H1 (cell line): ENCODE data around the gene SSTR3. TPM values are rescaled to one million over a fixed set of nuclear protein-coding genes. Genes with fewer than 3 reads are reported as not detected.

ENCODE experiments used
- CTCF ChIA-PET: fragments of 300-600 bp; sonication (Branson Sonifier 250); formaldehyde crosslinking; loops from one replicate; lab custom pipeline; 2021; ENCODE audit not compliant: partially characterized antibody; lab: Charles Lee
- POLR2A ChIA-PET: fragments of 300-600 bp; sonication (Branson Sonifier 250); formaldehyde crosslinking; loops from one replicate; lab custom pipeline; 2021; ENCODE audit warnings: inconsistent platforms; ENCODE audit not compliant: partially characterized antibody; lab: Charles Lee
- DNase-seq, 2 experiments: peaks; one replicate each; pipeline versions ENCODE4 v3.0.0 to v3.0.0-alpha.2; 2010 to 2022; ENCODE audit warnings: low spot score in 2 of 2, low read depth in 1 of 2, mixed read lengths in 1 of 2
- FAIRE-seq: peaks from 2 replicates; lab custom pipeline; 2011; peaks lifted over from hg19 to GRCh38; lab: Jason Lieb, UNC
- H2AFZ ChIP-seq: 2 replicates; pipeline ENCODE4 v1.8.1; 2012; ENCODE audit warnings: low read length, inconsistent platforms
- H2AK5ac ChIP-seq: 2 replicates; pipeline ENCODE4 v1.6.1; 2013; ENCODE audit warnings: low read depth, low read length
- H2BK120ac ChIP-seq: replicated peaks from 2 replicates; pipeline ENCODE3; 2013; ENCODE audit warnings: low read depth, low read length, inconsistent platforms
- H2BK12ac ChIP-seq: 2 replicates; pipeline ENCODE4 v1.6.1; 2013; ENCODE audit warnings: low read depth, low read length
- H2BK15ac ChIP-seq: 2 replicates; pipeline ENCODE4 v1.6.1; 2013; ENCODE audit warnings: low read length
- H2BK20ac ChIP-seq: 2 replicates; pipeline ENCODE4 v1.6.1; 2013; ENCODE audit warnings: low read length
- H2BK5ac ChIP-seq: 2 replicates; pipeline ENCODE4 v1.6.1; 2013; ENCODE audit warnings: low read depth, low read length
- H3K14ac ChIP-seq: 2 replicates; pipeline ENCODE4 v1.6.1; 2013; ENCODE audit warnings: inconsistent platforms; ENCODE audit not compliant: insufficient read length
- H3K18ac ChIP-seq: 2 replicates; pipeline ENCODE4 v1.6.1; 2013; ENCODE audit warnings: low read length; ENCODE audit errors: extremely low read depth
- H3K23ac ChIP-seq: 2 replicates; pipeline ENCODE4 v1.6.1; 2013; ENCODE audit warnings: inconsistent platforms; ENCODE audit not compliant: insufficient read length
- H3K23me2 ChIP-seq: 2 replicates; pipeline ENCODE4 v1.6.1; 2013; ENCODE audit warnings: low read depth, low read length
- H3K27ac ChIP-seq: 2 replicates; pipeline ENCODE4 v1.6.1; 2011; ENCODE audit warnings: low read depth, low read length, inconsistent platforms
- H3K27me3 ChIP-seq, 4 experiments: replicated peaks in 1 of 4; 1 replicate in 1 of 4; 2 replicates in 3 of 4; pipeline versions ENCODE4 v1.6.1 to v1.8.1; 2011 to 2013; ENCODE audit warnings: low read length in 3 of 4, mild to moderate bottlenecking in 3 of 4, inconsistent platforms in 2 of 4, mixed read lengths in 2 of 4, moderate library complexity in 1 of 4; ENCODE audit not compliant: control insufficient read depth in 3 of 4, insufficient read depth in 3 of 4; ENCODE audit errors: extremely low read depth in 1 of 4
- H3K36me3 ChIP-seq, 4 experiments: 2 replicates each; pipeline versions ENCODE4 v1.6.1 to v1.8.1; 2011 to 2013; ENCODE audit warnings: mild to moderate bottlenecking in 4 of 4, low read length in 3 of 4, moderate library complexity in 2 of 4, control low read depth in 1 of 4, inconsistent platforms in 1 of 4; ENCODE audit not compliant: insufficient read depth in 4 of 4, control insufficient read depth in 2 of 4
- H3K4ac ChIP-seq: replicated peaks from 2 replicates; pipeline ENCODE3; 2013; ENCODE audit warnings: low read length, low read depth, mixed read lengths, inconsistent platforms; ENCODE audit not compliant: insufficient read length
- H3K4me1 ChIP-seq, 4 experiments: replicated peaks in 1 of 4; 1 replicate in 1 of 4; 2 replicates in 3 of 4; pipeline versions ENCODE4 v1.6.1 to v1.8.1; 2011 to 2013; ENCODE audit warnings: low read length in 3 of 4, inconsistent platforms in 2 of 4, mixed read lengths in 1 of 4; ENCODE audit not compliant: insufficient read depth in 4 of 4, control insufficient read depth in 3 of 4
- H3K4me2 ChIP-seq, 2 experiments: 2 replicates each; pipeline versions ENCODE4 v1.6.1 to v1.8.1; 2011 to 2013; ENCODE audit warnings: low read depth in 2 of 2, low read length in 2 of 2, control low read depth in 1 of 2, inconsistent platforms in 1 of 2, mild to moderate bottlenecking in 1 of 2; ENCODE audit not compliant: insufficient read depth in 1 of 2
- H3K4me3 ChIP-seq, 4 experiments: fragments of 200-600, 300-600 bp in 1 of 4; sonication (generic), shearing (Covaris generic), sonication (Bioruptor Twin) in 1 of 4; 2 replicates each; pipeline versions ENCODE4 v1.5.1 to v1.8.1; 2011 to 2016; ENCODE audit warnings: low read length in 4 of 4, low read depth in 3 of 4, control low read depth in 2 of 4, inconsistent platforms in 2 of 4, mild to moderate bottlenecking in 2 of 4, mixed read lengths in 1 of 4, moderate library complexity in 1 of 4; ENCODE audit not compliant: insufficient read depth in 2 of 4; ENCODE audit errors: extremely low read depth in 1 of 4
- H3K56ac ChIP-seq: replicated peaks from 2 replicates; pipeline ENCODE3; 2013; ENCODE audit warnings: low read depth, mild to moderate bottlenecking, mixed read lengths, low read length, inconsistent platforms; ENCODE audit not compliant: insufficient read length
- H3K79me1 ChIP-seq: 2 replicates; pipeline ENCODE4 v1.6.1; 2013; ENCODE audit warnings: low read depth, low read length, control low read depth
- H3K79me2 ChIP-seq, 2 experiments: 2 replicates each; pipeline versions ENCODE4 v1.6.1 to v1.8.1; 2012 to 2013; ENCODE audit warnings: low read length in 2 of 2, mild to moderate bottlenecking in 2 of 2, inconsistent platforms in 1 of 2; ENCODE audit not compliant: insufficient read depth in 2 of 2, control insufficient read depth in 1 of 2
- H3K9ac ChIP-seq, 4 experiments: replicated peaks in 1 of 4; 1 replicate in 1 of 4; 2 replicates in 3 of 4; pipeline versions ENCODE4 v1.6.1 to v1.8.1; 2011 to 2013; ENCODE audit warnings: low read depth in 3 of 4, low read length in 3 of 4, control low read depth in 2 of 4, mild to moderate bottlenecking in 2 of 4, moderate library complexity in 2 of 4, inconsistent platforms in 1 of 4; ENCODE audit errors: extremely low read depth in 1 of 4
- H3K9me3 ChIP-seq, 2 experiments: 2 replicates each; pipeline versions ENCODE4 v1.6.1 to v1.8.1; 2012 to 2013; ENCODE audit warnings: mild to moderate bottlenecking in 2 of 2, moderate library complexity in 2 of 2, control low read depth in 1 of 2, inconsistent platforms in 1 of 2, low read depth in 1 of 2, low read length in 1 of 2, mixed read lengths in 1 of 2; ENCODE audit not compliant: insufficient read depth in 2 of 2
- H4K20me1 ChIP-seq, 2 experiments: replicated peaks in 1 of 2; 2 replicates each; pipeline versions ENCODE3 to v1.8.1; 2011 to 2013; ENCODE audit warnings: inconsistent platforms in 2 of 2, low read length in 2 of 2, mild to moderate bottlenecking in 1 of 2; ENCODE audit not compliant: insufficient read depth in 2 of 2, control insufficient read depth in 1 of 2
- H4K5ac ChIP-seq: 2 replicates; pipeline ENCODE4 v1.6.1; 2013; ENCODE audit warnings: low read length, low read depth, mixed read lengths, inconsistent platforms; ENCODE audit not compliant: insufficient read length
- H4K8ac ChIP-seq: 2 replicates; pipeline ENCODE4 v1.8.0; 2013; ENCODE audit warnings: mild to moderate bottlenecking, moderate library complexity, low read length, inconsistent platforms; ENCODE audit not compliant: insufficient read depth; ENCODE audit errors: extremely low read depth
- H4K91ac ChIP-seq: replicated peaks from 2 replicates; pipeline ENCODE3; 2013; ENCODE audit warnings: low read length, mixed read lengths, inconsistent platforms; ENCODE audit not compliant: insufficient read length
- SP2 ChIP-seq: IDR thresholded peaks from 2 replicates; pipeline ENCODE4 v1.6.1; 2012; ENCODE audit warnings: mild to moderate bottlenecking, low read length, inconsistent platforms
- WGBS, 2 experiments: shearing (Covaris generic) in 1 of 2; methylation state at CpG; one replicate each; pipeline versions ENCODE4 v1.1.6 to v1.1.7; 2013 to 2015; ENCODE audit warnings: low lambda C conversion rate in 2 of 2, mixed read lengths in 2 of 2, inconsistent platforms in 1 of 2, low coverage in 1 of 2, missing lambda C conversion rate in 1 of 2; ENCODE audit not compliant: insufficient replicate concordance in 2 of 2, insufficient coverage in 1 of 2, insufficient read length in 1 of 2; ENCODE audit errors: extremely low coverage in 1 of 2, missing lambda C conversion rate in 1 of 2; 5-methylcytosine and 5-hydroxymethylcytosine counted together
- polyA plus RNA-seq, 7 experiments: library from polyadenylated mRNA; depleted of rRNA in 3 of 7; stranded (reverse) in 5 of 7; unstranded in 2 of 7; fragments of >200 nt in 5 of 7; fragments of 200-250 nt in 2 of 7; gene quantifications; 1 replicate in 5 of 7; 2 replicates in 1 of 7; 4 replicates in 1 of 7; pipeline versions ENCODE4 v1.2.1 to v1.2.3, GENCODE V29; 2011 to 2013; ENCODE audit warnings: missing spikeins in 2 of 7, mixed read lengths in 2 of 7
- total RNA-seq: library from RNA; stranded (reverse); fragmentation: NEBNext Ultra II Directional; extraction: Animal tissue kit (Norgen Biotek cat#: 25700); gene quantifications from 2 replicates; pipeline ENCODE4 v1.2.1, GENCODE V29; 2021

SSTR3 gene
- total and polyA plus RNA-seq, 2 of the 8 experiments (the other 6 are each of a cell fraction or from before 2014, with no cell fraction given), result 0.22 to 0.77 TPM

- peak overlapping the region; percentile 31 for H4K8ac ChIP-seq
- H3K79me1 ChIP-seq, result no peaks in the 10 kb centered on the region
- H2BK12ac ChIP-seq, result no peak overlapping the region
- H3K56ac ChIP-seq, result no peak overlapping the region
- no peak overlapping the region for H2BK20ac ChIP-seq
- H3K36me3 ChIP-seq, result no peaks in the 10 kb centered on the region
- H2BK15ac ChIP-seq, result no peak overlapping the region
- H4K20me1 ChIP-seq, result no peaks in the 10 kb centered on the region
- FAIRE-seq, result no peak
- H4K91ac ChIP-seq, result no peak overlapping the region
- H3K9ac ChIP-seq, result no peak overlapping the region
- H2AFZ ChIP-seq, result no peak overlapping the region
- no peak overlapping the region for H2BK5ac ChIP-seq
- H3K4ac ChIP-seq, result no peak overlapping the region
- H3K14ac ChIP-seq, result no peak overlapping the region
- no peaks in the 10 kb centered on the region for H3K9me3 ChIP-seq
- no peaks in the 10 kb centered on the region for H3K27me3 ChIP-seq
- TF ChIP-seq SP2, result no peak
- peaks cover 2% of the 10 kb centered on the region; the same call in 1 of the 2 replicates for H3K23me2 ChIP-seq
- no peak overlapping the region for H3K27ac ChIP-seq
- no peak overlapping the region for H2BK120ac ChIP-seq
- ChIA-PET POLR2A (no interaction called here), CTCF (interaction anchor here (1.0 to 1.5 kb wide), 3 partner anchors 13 to 31 kb away, joined by 3 to 4 read pairs (median 4); no protein-coding TSS in a partner anchor)
- H3K23ac ChIP-seq, result no peak overlapping the region
- no peak overlapping the region for H4K5ac ChIP-seq
- no peak overlapping the region for H3K4me3 ChIP-seq
- DNase-seq, result no peak
- H3K4me2 ChIP-seq, result no peak overlapping the region
- WGBS, 2 experiments, result 89% methylated on average over 19 of the region's 21 CpGs; no CpG with 5 or more reads in 1 of the 2 experiments
- H3K79me2 ChIP-seq, result no peaks in the 10 kb centered on the region
- H3K4me1 ChIP-seq, result peaks cover 0 to 3% (median 0%) of the 10 kb centered on the region in 4 experiments; a peak in 1 of 7 replicates
- no peak overlapping the region for H3K18ac ChIP-seq
- no peak overlapping the region for H2AK5ac ChIP-seq
These were observed 19.3 kb upstream of the SSTR3 start for GRCh38 chr22:37231406-37232139.
